DND-41 (cell line): ENCODE measurements around the gene FAM120AOS.

Experiments used
- EZH2 ChIP-seq: IDR thresholded peaks from 3 replicates; pipeline ENCODE4 v1.6.1; 2012; ENCODE audit warnings: borderline replicate concordance, low read depth, mild to moderate bottlenecking, moderate library complexity, low read length, inconsistent platforms; ENCODE audit not compliant: severe bottlenecking
- TF ChIP-seq, protein P1 (sequence below): IDR thresholded peaks from 2 replicates; pipeline ENCODE4 v1.5.1; 2012; ENCODE audit warnings: borderline replicate concordance, low read length, moderate library complexity, mild to moderate bottlenecking; ENCODE audit not compliant: poor library complexity, severe bottlenecking; ENCODE audit errors: extremely low read depth

GRCh38 chr9:93416530-93417235, 36.7 kb downstream of the FAM120AOS start:
- TF ChIP-seq, protein P1, sequence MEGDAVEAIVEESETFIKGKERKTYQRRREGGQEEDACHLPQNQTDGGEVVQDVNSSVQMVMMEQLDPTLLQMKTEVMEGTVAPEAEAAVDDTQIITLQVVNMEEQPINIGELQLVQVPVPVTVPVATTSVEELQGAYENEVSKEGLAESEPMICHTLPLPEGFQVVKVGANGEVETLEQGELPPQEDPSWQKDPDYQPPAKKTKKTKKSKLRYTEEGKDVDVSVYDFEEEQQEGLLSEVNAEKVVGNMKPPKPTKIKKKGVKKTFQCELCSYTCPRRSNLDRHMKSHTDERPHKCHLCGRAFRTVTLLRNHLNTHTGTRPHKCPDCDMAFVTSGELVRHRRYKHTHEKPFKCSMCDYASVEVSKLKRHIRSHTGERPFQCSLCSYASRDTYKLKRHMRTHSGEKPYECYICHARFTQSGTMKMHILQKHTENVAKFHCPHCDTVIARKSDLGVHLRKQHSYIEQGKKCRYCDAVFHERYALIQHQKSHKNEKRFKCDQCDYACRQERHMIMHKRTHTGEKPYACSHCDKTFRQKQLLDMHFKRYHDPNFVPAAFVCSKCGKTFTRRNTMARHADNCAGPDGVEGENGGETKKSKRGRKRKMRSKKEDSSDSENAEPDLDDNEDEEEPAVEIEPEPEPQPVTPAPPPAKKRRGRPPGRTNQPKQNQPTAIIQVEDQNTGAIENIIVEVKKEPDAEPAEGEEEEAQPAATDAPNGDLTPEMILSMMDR, result no peak
- TF ChIP-seq EZH2, result no peak
